Heart left ventricle (tissue), 13 donors: ENCODE data around the gene TRAM1L1.

Source experiments
- CTCF ChIP-seq, 12 donors: fragments of 200-600 bp; sonication (generic) in 4 of 12; IDR thresholded peaks; one replicate each; pipeline versions ENCODE4 v1.5.0 to v1.8.0; 2018 to 2022; ENCODE audit warnings: antibody characterized with exemption in 12 of 12, mild to moderate bottlenecking in 5 of 12
- POLR2A ChIP-seq, 2 donors: fragments of 450-650 bp; IDR thresholded peaks; one replicate each; pipeline ENCODE4 v1.6.1; 2017; ENCODE audit warnings: antibody characterized with exemption in 2 of 2, mild to moderate bottlenecking in 2 of 2, moderate library complexity in 2 of 2
- donor health status: ischemic (EF 13 %, LVEDD 7.1; RV severe dilation, severe dysfunction).
- donor health status: DM: no; HTN: yes; CAD: no.
- donor health status: DM: no; HTN: no; CAD: no.
- donor health status: ischemic (EF 25% LVEDD 6.9; RV normal size, moderate dysfunction).
- donor health status: ischemic (EF 25% LVEDD 5.7; RV mildly dilated, moderate dysfunction).
- donor health status: ischemic (EF 35%, LVEDD 5.7; RV mildly dilated, moderate dysfunction).
- donor health status: nonischemic (EF 11% LVEDD 7.7; RV severe dilation, severe dysfunction).
- donor health status: DM: yes; HTN: yes; CAD: no.
- donor health status: PGD.
- donor health status: ischemic (EF 29% LVEDD 5.4; RV normal size, mild dysfunction).
- donor health status: nonischemic (EF 23%, LVEDD 6.1; RV moderate dilation, normal function).

GRCh38 chr4:117063961-117064696, 21.2 kb downstream of the TRAM1L1 start:
- no peak for TF ChIP-seq CTCF (IDR thresholded peaks at IDR 0.05)
- no peak for TF ChIP-seq POLR2A (IDR thresholded peaks at IDR 0.05)
